K562 (cell line): ENCODE results near the gene SCFD2. TPM values are rescaled to one million over a fixed set of nuclear protein-coding genes. Genes with fewer than 3 reads are reported as not detected.

Experiments
- ATAC-seq: fragments of 200-7000 bp; cut with Tn5 transposase; 3 replicates; pipeline ENCODE4 v1.9.1; 2020; ENCODE audit warnings: moderate library complexity
- BruUV-seq: library from RNA; stranded (reverse); fragments of 400-500 nt; replicated peaks from 2 replicates; lab custom pipeline; 2021; lab: Mats Ljungman, UMichigan
- CTCF ChIA-PET: fragments of 300-600 bp; formaldehyde crosslinking; extraction: SDS; loops from one replicate; lab custom pipeline; 2021; ENCODE audit warnings: low intra/inter-chr PET ratio; lab: Yijun Ruan, JAX
- POLR2A ChIA-PET: fragments of 300-600, 350-650 bp; sonication (Branson Sonifier 250); formaldehyde crosslinking; extraction: SDS; loops from one replicate; lab custom pipeline; 2021; ENCODE audit warnings: antibody characterized with exemption, inconsistent platforms; lab: Yijun Ruan, JAX
- DNase-seq, 4 experiments: peaks; one replicate each; pipeline versions ENCODE4 v3.0.0 to v3.0.0-alpha.2; 2011 to 2018; ENCODE audit warnings: low spot score in 3 of 4, mixed read lengths in 3 of 4; ENCODE audit errors: extremely low read depth in 1 of 4
- FAIRE-seq: peaks from 2 replicates; lab custom pipeline; 2011; peaks lifted over from hg19 to GRCh38; lab: Jason Lieb, UNC
- H2AFZ ChIP-seq: 2 replicates; pipeline ENCODE4 v1.6.0; 2011; ENCODE audit warnings: low read depth, low read length, control low read depth, inconsistent platforms
- H3K27ac ChIP-seq: fragments of 200-600 bp; 3 replicates; pipeline ENCODE4 v1.8.0; 2011; ENCODE audit warnings: low read depth, mild to moderate bottlenecking, control low read depth, inconsistent platforms, low read length, moderate library complexity, mixed read lengths; ENCODE audit errors: extremely low read depth
- H3K27me3 ChIP-seq, 2 experiments: fragments of 300-600 bp in 1 of 2; 2 replicates in 1 of 2; 3 replicates in 1 of 2; pipeline versions ENCODE4 v1.6.0 to v1.8.0; 2011; ENCODE audit warnings: inconsistent platforms in 2 of 2, low read length in 2 of 2, mild to moderate bottlenecking in 1 of 2, mixed read lengths in 1 of 2, moderate library complexity in 1 of 2; ENCODE audit not compliant: control insufficient read depth in 2 of 2, insufficient read depth in 2 of 2
- H3K36me3 ChIP-seq: fragments of 300-600 bp; 3 replicates; pipeline ENCODE4 v1.8.0; 2011; ENCODE audit warnings: mild to moderate bottlenecking, low read length, inconsistent platforms; ENCODE audit not compliant: control insufficient read depth, insufficient read depth
- H3K4me1 ChIP-seq, 2 experiments: fragments of 200-600 bp in 1 of 2; replicated peaks in 1 of 2; 2 replicates in 1 of 2; 3 replicates in 1 of 2; pipeline versions ENCODE4 v1.5.1 to v1.8.0; 2011; ENCODE audit warnings: inconsistent platforms in 2 of 2, low read length in 2 of 2, mild to moderate bottlenecking in 1 of 2, mixed read lengths in 1 of 2, moderate library complexity in 1 of 2; ENCODE audit not compliant: control insufficient read depth in 2 of 2, insufficient read depth in 2 of 2
- H3K4me2 ChIP-seq: 2 replicates; pipeline ENCODE4 v1.6.1; 2011; ENCODE audit warnings: low read length, control low read depth, inconsistent platforms, mixed read lengths; ENCODE audit not compliant: insufficient read depth
- H3K4me3 ChIP-seq: fragments of 200-600 bp; sonication (generic), shearing (Covaris generic); 2 replicates; pipeline ENCODE4 v1.5.1; 2016; ENCODE audit warnings: control low read depth, inconsistent platforms
- H3K79me2 ChIP-seq: fragments of 200-600 bp; 3 replicates; pipeline ENCODE4 v1.8.0; 2011; ENCODE audit warnings: low read length, inconsistent platforms; ENCODE audit not compliant: control insufficient read depth, insufficient read depth
- H3K9ac ChIP-seq, 2 experiments: 2 replicates each; pipeline versions ENCODE4 v1.6.0 to v1.6.1; 2011; ENCODE audit warnings: low read depth in 2 of 2, low read length in 2 of 2, control low read depth in 1 of 2, inconsistent platforms in 1 of 2, mild to moderate bottlenecking in 1 of 2, mixed read lengths in 1 of 2; ENCODE audit not compliant: insufficient read depth in 1 of 2
- H3K9me1 ChIP-seq: one replicate; pipeline ENCODE4 v1.6.0; 2011; ENCODE audit warnings: inconsistent platforms, mild to moderate bottlenecking, low read length, moderate library complexity; ENCODE audit not compliant: control insufficient read depth, insufficient read depth
- H3K9me3 ChIP-seq: replicated peaks from 2 replicates; pipeline ENCODE4 v1.5.1; 2011; ENCODE audit warnings: low read depth, low read length, inconsistent platforms; ENCODE audit not compliant: control insufficient read depth, insufficient read depth
- H4K20me1 ChIP-seq: replicated peaks from 2 replicates; pipeline ENCODE4 v1.6.1; 2011; ENCODE audit warnings: low read length, inconsistent platforms, mixed read lengths; ENCODE audit not compliant: control insufficient read depth, insufficient read depth
- CUX1 ChIP-seq: fragments of 200-800 bp; sonication (Bioruptor generic); IDR thresholded peaks from 2 replicates; pipeline ENCODE4 v1.6.1; 2016; ENCODE audit warnings: missing genetic modification characterization, missing compliant biosample characterization
- HDAC2 ChIP-seq: fragments of 450-650 bp; IDR thresholded peaks from 2 replicates; pipeline ENCODE4 v1.6.1; 2016; ENCODE audit warnings: mild to moderate bottlenecking
- MTA2 ChIP-seq: fragments of 450-650 bp; IDR thresholded peaks from 2 replicates; pipeline ENCODE4 v1.6.1; 2016; ENCODE audit warnings: low read depth
- SRF ChIP-seq, 2 experiments: fragments of 250-450, 450-650 bp in 1 of 2; sonication (Bioruptor Pico) in 1 of 2; sonication (generic) in 1 of 2; formaldehyde crosslinking; IDR thresholded peaks; 2 replicates each; pipeline versions ENCODE4 v1.5.0 to v1.5.1; 2020 to 2022; ENCODE audit warnings: mild to moderate bottlenecking in 1 of 2, missing genetic modification reagents in 1 of 2
- ZNF551 ChIP-seq: fragments of 250-450 bp; sonication (Bioruptor Pico); IDR thresholded peaks from 2 replicates; pipeline ENCODE4 v1.5.0; 2021; ENCODE audit warnings: mild to moderate bottlenecking, moderate library complexity
- WGBS: fragments of 100-300 bp; shearing (Covaris generic); methylation state at CpG from one replicate; pipeline ENCODE4 v1.1.6; 2016; ENCODE audit warnings: low coverage, mixed read lengths; ENCODE audit not compliant: insufficient coverage; ENCODE audit errors: missing lambda C conversion rate; 5-methylcytosine and 5-hydroxymethylcytosine counted together
- in situ Hi-C: fragments of 300-500 bp; cut with MboI; formaldehyde crosslinking; loops from 4 replicates; pipeline ENCODE4 v1.15.0; 2018; ENCODE audit warnings: inconsistent platforms, mixed read lengths
- intact Hi-C: fragments of 100-400 bp; cut with micrococcal nuclease; formaldehyde crosslinking; loops from 2 replicates; pipeline ENCODE4 v1.14.2; 2022
- polyA plus RNA-seq, 8 experiments: library from polyadenylated mRNA; depleted of rRNA in 4 of 8; stranded (reverse) in 5 of 8; unstranded in 3 of 8; fragments of >200 nt; fragmentation: Nextera tagmentation in 2 of 8; fragmentation: Illumina TruSeq in 1 of 8; extraction: Ambion mirVana in 2 of 8; extraction: Trizol in 1 of 8; gene quantifications; 2 replicates each; pipeline versions ENCODE4 v1.2.1 to v1.2.3, GENCODE V29; 2011 to 2014; ENCODE audit warnings: inconsistent platforms in 1 of 8, missing spikeins in 1 of 8
- total RNA-seq, 7 experiments: library from RNA; depleted of rRNA in 6 of 7; stranded (reverse); fragments of >200 nt in 6 of 7; fragmentation: Illumina TruSeq in 2 of 7; extraction: Trizol in 2 of 7; gene quantifications; 2 replicates each; pipeline versions ENCODE4 v1.2.1 to v1.2.3, GENCODE V29; 2011 to 2021; ENCODE audit warnings: low replicate concordance in 1 of 7
- TF ChIP-seq, protein P1 (sequence below): fragments of 250-450 bp; sonication (Bioruptor Pico); IDR thresholded peaks from 2 replicates; pipeline ENCODE4 v1.4.0; 2020

SCFD2 gene
- total and polyA plus RNA-seq, 9 of the 15 experiments (the other 6 are each of a cell fraction or from before 2014, with no cell fraction given): 5.7 to 30.3 (median 22.8) TPM

- TF ChIP-seq SRF (CRISPR knock-in tag; IDR thresholded peaks at IDR 0.05) (no peak), CUX1 (no peak)
- TF ChIP-seq, all 486 proteins: peak for 0
Observed at GRCh38 chr4:52997132-52997416, 368.8 kb downstream of the SCFD2 start (continued).

DNA sequence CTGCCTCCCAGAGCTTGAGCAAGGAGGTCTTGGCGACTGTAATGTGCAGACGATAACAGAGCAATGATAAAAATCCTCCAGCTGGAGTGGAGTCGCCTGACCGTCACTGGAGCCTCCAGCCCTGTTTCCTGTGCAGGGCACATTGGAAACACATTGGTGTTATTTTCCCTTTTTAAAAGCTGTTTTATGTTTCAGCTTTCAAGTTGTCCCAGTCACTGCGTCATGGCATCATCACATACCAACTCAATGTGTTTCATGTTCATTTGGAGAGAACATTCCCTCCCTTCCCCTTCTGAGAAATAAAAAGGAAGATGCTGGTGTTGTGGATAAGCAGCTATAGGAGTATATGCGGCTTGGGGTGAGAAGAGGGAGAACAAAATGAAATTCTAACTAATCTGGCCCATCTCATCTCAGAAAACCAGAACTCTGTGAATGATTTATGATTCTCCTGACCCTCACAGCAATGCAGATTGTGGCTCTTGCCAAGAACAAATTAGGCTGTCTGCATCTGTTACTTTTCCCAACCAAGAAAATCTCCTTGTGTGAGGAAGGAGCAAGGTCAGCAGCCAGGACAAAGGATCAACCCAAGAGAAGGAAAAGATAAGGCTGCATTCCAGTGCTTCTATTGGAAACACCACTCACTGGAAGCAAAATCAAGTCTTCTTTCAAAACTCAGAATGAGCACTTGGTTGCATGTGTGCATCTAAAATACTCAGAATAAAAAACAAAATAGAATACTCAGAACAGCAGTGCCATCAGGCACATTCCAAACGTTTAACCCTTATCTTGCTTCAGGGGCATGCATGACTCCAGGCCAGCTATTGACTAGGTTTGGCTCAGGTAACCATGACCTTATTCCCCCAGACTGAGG is 369.4 kb downstream of the SCFD2 start:
- CTCF ChIA-PET: no interaction called here
- no peaks in the 10 kb centered on the region for H4K20me1 ChIP-seq
- in situ Hi-C loops: no loop called here
- no TSS peak for BruUV-seq
- H3K27me3 ChIP-seq: no peaks in the 10 kb centered on the region
- 13% methylated on average over 7 of the region's 7 CpGs for WGBS
- no peaks in the 10 kb centered on the region for H3K9me3 ChIP-seq
- H3K27ac ChIP-seq: no peak overlapping the region
- H3K79me2 ChIP-seq: no peaks in the 10 kb centered on the region
- H3K36me3 ChIP-seq: no peaks in the 10 kb centered on the region
- DNase-seq (no peak), FAIRE-seq (no peak), ATAC-seq (no peak; the same call in 2 of the 3 replicates)
- H3K4me3 ChIP-seq: no peak overlapping the region
- intact Hi-C loops: no loop called here
- POLR2A ChIA-PET: no interaction called here
- H3K4me2 ChIP-seq: no peak overlapping the region
- no peak overlapping the region for H2AFZ ChIP-seq
- H3K4me1 ChIP-seq: peaks cover 0 to 6% of the 10 kb centered on the region in 2 experiments; a peak in 2 of 5 replicates
- H3K9ac ChIP-seq: no peak overlapping the region
- H3K9me1 ChIP-seq: no peaks in the 10 kb centered on the region
- TF ChIP-seq, protein P1, sequence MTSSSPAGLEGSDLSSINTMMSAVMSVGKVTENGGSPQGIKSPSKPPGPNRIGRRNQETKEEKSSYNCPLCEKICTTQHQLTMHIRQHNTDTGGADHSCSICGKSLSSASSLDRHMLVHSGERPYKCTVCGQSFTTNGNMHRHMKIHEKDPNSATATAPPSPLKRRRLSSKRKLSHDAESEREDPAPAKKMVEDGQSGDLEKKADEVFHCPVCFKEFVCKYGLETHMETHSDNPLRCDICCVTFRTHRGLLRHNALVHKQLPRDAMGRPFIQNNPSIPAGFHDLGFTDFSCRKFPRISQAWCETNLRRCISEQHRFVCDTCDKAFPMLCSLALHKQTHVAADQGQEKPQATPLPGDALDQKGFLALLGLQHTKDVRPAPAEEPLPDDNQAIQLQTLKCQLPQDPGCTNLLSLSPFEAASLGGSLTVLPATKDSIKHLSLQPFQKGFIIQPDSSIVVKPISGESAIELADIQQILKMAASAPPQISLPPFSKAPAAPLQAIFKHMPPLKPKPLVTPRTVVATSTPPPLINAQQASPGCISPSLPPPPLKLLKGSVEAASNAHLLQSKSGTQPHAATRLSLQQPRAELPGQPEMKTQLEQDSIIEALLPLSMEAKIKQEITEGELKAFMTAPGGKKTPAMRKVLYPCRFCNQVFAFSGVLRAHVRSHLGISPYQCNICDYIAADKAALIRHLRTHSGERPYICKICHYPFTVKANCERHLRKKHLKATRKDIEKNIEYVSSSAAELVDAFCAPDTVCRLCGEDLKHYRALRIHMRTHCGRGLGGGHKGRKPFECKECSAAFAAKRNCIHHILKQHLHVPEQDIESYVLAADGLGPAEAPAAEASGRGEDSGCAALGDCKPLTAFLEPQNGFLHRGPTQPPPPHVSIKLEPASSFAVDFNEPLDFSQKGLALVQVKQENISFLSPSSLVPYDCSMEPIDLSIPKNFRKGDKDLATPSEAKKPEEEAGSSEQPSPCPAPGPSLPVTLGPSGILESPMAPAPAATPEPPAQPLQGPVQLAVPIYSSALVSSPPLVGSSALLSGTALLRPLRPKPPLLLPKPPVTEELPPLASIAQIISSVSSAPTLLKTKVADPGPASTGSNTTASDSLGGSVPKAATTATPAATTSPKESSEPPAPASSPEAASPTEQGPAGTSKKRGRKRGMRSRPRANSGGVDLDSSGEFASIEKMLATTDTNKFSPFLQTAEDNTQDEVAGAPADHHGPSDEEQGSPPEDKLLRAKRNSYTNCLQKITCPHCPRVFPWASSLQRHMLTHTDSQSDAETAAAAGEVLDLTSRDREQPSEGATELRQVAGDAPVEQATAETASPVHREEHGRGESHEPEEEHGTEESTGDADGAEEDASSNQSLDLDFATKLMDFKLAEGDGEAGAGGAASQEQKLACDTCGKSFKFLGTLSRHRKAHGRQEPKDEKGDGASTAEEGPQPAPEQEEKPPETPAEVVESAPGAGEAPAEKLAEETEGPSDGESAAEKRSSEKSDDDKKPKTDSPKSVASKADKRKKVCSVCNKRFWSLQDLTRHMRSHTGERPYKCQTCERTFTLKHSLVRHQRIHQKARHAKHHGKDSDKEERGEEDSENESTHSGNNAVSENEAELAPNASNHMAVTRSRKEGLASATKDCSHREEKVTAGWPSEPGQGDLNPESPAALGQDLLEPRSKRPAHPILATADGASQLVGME (CRISPR knock-in tag): no peak
- TF ChIP-seq MTA2 (no peak), HDAC2 (no peak), ZNF551 (no peak)
